ENCODE results near the gene TREX2.

TREX2 gene

DNA sequence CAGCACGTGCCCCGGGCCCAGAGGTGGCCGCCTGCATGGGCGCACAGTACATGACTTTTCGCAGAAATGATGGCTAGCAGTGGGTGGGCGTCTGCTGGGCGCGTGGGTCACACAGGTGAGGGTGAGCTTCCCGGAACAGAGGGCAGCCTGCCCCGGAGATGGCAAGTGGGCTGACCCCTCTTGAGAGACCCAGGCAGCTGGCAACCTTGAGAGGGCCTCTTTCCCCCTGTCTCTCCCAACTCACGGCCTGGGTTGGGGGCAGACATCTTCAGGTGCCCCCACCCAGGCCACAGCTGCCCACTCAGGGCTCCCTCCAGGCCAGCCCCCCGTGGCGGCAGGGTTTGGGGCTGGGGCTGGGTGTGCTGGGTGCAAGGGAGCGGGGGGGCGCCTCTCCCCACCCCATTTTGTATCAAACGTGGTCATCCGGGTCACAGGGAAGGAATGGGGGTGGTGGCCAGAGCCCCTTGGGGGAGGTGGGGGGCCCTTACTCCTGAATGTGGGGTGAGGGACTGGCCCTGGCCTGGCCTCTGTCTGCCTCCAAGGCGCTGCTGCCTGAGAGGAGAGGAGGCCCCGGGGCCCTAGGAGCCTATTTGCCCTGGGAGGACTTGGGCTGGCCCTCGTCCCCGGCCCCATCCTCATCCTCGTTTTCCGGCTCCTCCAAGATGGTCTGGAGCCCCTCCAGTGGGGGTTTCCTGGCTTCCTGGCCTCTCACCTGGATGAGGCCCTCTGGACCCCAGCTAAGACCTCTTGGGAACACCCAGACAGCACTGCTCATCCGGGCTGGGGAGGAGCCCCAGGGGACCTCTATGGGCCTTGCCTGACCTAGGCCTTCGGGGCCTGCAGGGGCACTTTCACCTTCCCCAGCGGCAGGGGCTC, 49.3 kb downstream of the TREX2 start:
- TF ChIP-seq, protein P1, sequence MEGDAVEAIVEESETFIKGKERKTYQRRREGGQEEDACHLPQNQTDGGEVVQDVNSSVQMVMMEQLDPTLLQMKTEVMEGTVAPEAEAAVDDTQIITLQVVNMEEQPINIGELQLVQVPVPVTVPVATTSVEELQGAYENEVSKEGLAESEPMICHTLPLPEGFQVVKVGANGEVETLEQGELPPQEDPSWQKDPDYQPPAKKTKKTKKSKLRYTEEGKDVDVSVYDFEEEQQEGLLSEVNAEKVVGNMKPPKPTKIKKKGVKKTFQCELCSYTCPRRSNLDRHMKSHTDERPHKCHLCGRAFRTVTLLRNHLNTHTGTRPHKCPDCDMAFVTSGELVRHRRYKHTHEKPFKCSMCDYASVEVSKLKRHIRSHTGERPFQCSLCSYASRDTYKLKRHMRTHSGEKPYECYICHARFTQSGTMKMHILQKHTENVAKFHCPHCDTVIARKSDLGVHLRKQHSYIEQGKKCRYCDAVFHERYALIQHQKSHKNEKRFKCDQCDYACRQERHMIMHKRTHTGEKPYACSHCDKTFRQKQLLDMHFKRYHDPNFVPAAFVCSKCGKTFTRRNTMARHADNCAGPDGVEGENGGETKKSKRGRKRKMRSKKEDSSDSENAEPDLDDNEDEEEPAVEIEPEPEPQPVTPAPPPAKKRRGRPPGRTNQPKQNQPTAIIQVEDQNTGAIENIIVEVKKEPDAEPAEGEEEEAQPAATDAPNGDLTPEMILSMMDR (conservative IDR thresholded peaks at IDR 0.05; ENCODE audit: low read depth, low read length): no peak
- no peak overlapping the region for H3K4me3 ChIP-seq (ENCODE audit: low read depth, low read length)
- no peak for DNase-seq (ENCODE audit: low read depth)

DNA sequence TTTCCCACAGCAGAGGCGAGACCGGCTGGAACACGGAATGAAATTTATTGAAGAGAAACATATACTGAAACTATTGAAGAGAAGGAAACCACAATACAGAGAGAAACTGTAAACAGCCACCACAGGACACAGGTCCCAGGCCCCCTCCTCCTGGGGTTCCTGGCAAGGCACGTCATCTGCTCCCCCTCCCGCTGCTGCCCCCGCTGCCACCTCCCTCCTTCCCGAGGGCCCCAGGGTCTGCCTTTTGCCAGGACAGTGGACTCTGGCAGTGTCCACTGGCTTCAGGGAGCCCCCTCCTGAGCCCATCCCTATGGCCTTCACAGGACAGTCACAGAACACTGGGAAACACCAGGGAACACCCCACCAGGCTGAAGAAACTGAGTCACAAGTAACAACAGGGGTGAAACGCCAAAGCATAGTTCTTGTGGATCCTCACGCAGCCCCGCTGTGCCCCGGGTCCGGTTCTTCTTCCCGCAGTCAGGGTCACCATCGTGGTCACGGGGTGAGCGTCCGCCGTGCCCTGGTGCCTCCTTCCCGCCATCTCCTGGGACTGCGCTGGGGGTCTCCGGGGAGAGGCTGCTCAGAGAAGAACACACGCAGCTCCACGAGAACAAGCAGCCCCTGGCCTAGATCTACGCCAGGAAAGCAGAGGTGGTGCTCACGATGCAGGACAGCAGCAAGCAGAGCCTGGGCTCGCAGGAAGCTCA, 50.1 kb downstream of the TREX2 start:
- TF ChIP-seq, protein P1 (conservative IDR thresholded peaks at IDR 0.05; ENCODE audit: low read depth, low read length): no peak
- no peak overlapping the region for H3K4me3 ChIP-seq (ENCODE audit: low read depth, low read length)
- DNase-seq (ENCODE audit: low read depth): no peak

- DNase-seq (ENCODE audit: low read depth): no peak
- TF ChIP-seq, protein P1 (conservative IDR thresholded peaks at IDR 0.05; ENCODE audit: low read depth, low read length): no peak
- no peak overlapping the region for H3K4me3 ChIP-seq (ENCODE audit: low read depth, low read length)
Observed at GRCh38 chrX:153394612-153395011, 51.2 kb downstream of the TREX2 start.

All from choroid plexus epithelial cell (primary cell).